ENCODE data around the gene KIAA2012.

- TF ChIP-seq ZSCAN23 (tag by site-specific recombination; IDR thresholded peaks at IDR 0.05) (no peak), YY1 (tag by site-specific recombination; IDR thresholded peaks at IDR 0.05) (no peak), ZNF398 (tag by site-specific recombination; IDR thresholded peaks at IDR 0.05) (no peak), ZBTB10 (tag by site-specific recombination; IDR thresholded peaks at IDR 0.05) (no peak), CTCF (tag by site-specific recombination; IDR thresholded peaks at IDR 0.05) (no peak), ZNF121 (tag by site-specific recombination; IDR thresholded peaks at IDR 0.05) (no peak), ZSCAN30 (tag by site-specific recombination; IDR thresholded peaks at IDR 0.05) (no peak), ZNF138 (tag by site-specific recombination; IDR thresholded peaks at IDR 0.05; ENCODE audit: borderline replicate concordance) (no peak), AEBP2 (tag by site-specific recombination; IDR thresholded peaks at IDR 0.05; ENCODE audit: borderline replicate concordance) (no peak)
Observed at GRCh38 chr2:202172439-202173211, 99.6 kb downstream of the KIAA2012 start.
